D721Med (cell line): Measurements from ENCODE around the gene EXOC6B.

Experiments
- DNase-seq: peaks from one replicate; pipeline ENCODE4 v3.0.0; 2011; ENCODE audit warnings: low spot score; ENCODE audit not compliant: insufficient read length
- FAIRE-seq: peaks from 2 replicates; lab custom pipeline; 2011; peaks lifted over from hg19 to GRCh38; lab: Jason Lieb, UNC
- CTCF ChIP-seq: IDR thresholded peaks from 2 replicates; pipeline ENCODE4 v1.5.1; 2012; ENCODE audit warnings: mild to moderate bottlenecking, control low read depth; ENCODE audit not compliant: insufficient read depth; ENCODE audit errors: missing control alignments

The EXOC6B gene

DNA sequence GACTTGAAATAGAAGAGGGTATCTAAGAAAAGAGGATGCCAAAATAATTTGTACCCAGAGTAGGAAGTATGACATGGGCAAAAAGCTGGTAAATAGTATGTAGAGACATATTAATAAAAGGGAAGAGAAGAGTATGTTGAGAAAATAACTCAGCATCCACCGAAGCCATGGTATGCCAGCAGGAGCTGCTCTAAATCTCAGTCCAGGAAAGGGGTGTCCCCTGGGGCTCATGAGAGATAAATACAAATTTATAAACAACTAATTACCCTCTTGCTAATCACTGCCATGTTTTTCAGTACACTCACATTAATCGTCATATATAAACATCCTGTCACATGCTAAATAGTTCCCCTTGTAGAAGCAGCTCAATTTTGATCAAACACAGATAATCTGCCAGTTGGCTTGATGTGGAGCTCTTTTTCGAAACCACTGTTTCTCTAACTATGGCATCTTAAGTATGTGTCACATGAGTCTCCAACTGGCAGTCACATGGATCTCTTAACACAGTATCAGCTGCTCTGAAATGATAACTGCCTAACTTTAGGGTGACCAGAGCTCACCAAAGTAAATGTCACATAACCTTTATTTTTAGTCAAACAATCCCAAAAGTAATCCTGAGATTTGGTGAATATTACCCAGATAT is 31.9 kb downstream of the EXOC6B start:
- DNase-seq = no peak
- FAIRE-seq = no peak
- no peak for TF ChIP-seq CTCF

- no peak for TF ChIP-seq CTCF
- DNase-seq = no peak
- FAIRE-seq = no peak
Measured at GRCh38 chr2:72789241-72789640, 36.6 kb downstream of the EXOC6B start.

DNA sequence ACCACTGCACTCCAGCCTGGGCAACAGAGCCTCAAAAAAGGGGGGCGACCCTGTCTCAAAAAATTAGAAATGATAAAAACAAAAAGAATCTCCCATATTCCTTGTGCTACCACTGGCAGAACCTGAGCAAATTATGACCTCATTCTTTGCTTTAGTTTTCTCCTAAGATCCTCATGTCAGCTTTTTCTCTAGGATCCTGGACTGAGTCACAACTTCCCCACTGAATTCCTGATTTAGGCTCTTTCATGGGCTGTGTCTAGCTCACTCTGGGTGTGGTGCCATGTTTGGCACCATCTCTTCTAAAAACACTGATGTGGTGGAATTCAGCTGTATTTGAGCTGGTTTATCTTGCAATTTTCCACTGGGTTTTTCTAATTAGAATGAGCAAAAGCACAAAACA is 37.1 kb downstream of the EXOC6B start:
- DNase-seq = no peak
- FAIRE-seq = no peak
- TF ChIP-seq CTCF = no peak

GRCh38 chr2:72785517-72785916 is 40.3 kb downstream of the EXOC6B start:
- no peak for TF ChIP-seq CTCF
- DNase-seq (no peak), FAIRE-seq (no peak)

- TF ChIP-seq CTCF = no peak
Measured at GRCh38 chr2:72782520-72782919, 43.3 kb downstream of the EXOC6B start.

GRCh38 chr2:72781480-72781879 is 44.4 kb downstream of the EXOC6B start:
- DNase-seq (no peak), FAIRE-seq (no peak)
- no peak for TF ChIP-seq CTCF

More at GRCh38 chr2:72782520-72782919, 43.3 kb downstream of the EXOC6B start:
- DNase-seq (no peak), FAIRE-seq (no peak)

DNA sequence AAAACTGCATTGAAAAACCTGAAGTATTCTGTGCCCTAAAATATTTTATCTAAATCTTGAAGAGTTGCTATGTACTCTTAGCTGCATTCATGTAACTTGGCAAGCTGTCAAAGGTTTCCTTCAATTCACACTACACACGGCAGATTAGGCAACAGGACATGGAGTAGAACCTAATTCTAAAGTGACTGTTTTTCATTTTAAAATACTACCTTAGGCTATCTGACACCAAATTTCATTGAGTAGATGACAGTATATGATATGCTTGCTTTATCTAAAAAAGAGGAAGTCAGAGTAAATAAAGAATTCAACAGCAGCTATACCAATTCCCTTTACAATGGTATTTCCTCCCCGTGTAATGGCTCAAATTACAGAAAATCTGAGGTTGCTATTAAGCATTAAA is 45.4 kb downstream of the EXOC6B start:
- TF ChIP-seq CTCF = no peak
- no peak for DNase-seq
- no peak for FAIRE-seq
